Endothelial cell of hepatic sinusoid (primary cell): ENCODE data around the gene CEBPZOS.
"Not testable (repeated sequence)": the region's sequence is repeated elsewhere in the genome, so short reads cannot be mapped to it uniquely, and the experiment has no call there.

Experiments
- in situ Hi-C: cut with HindIII; loops from 2 replicates; pipeline ENCODE4 v1.10.0; 2017; ENCODE audit warnings: low sequenced_read_pairs

CEBPZOS gene

DNA sequence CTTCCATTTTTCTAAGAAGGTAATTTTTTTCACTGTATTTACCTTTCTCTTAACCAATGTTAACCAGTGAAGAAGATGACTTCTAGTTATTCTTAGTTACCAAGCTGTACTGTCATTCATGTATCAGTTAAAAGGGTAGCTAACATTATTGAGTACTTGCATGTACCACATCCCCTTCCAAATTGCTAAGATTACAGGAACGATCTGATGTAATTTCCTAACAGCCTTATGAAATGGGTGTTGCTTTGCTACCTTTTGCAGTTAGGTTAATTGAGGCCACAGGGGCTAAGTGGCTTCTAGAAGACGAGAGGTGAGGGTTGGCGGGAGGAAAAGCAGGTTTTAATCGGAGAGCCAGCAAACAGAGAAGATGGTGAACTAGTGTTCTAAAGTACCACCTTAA, 6.0 kb upstream of the CEBPZOS start:
- in situ Hi-C loops = no loop called here

DNA sequence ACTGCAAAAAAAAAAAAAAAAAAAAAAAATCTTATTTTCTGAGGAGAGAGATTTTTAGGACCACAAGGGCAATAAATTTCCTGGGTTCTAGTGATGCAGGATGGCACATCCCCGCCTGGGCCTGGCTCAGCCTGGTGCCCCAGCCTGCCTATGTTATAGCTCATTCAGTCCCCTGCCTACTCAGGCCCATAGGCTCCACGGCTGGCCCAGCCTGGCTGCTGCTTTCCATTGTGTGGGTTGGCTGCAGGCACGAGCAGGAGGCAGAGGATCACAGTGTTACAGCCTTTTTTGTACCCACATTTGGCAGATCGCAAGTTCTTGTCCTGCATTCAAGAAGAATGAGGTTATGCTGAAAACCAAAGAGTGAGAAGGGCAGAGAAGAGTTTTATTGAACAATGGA, 5.0 kb upstream of the CEBPZOS start:
- in situ Hi-C loops = no loop called here

DNA sequence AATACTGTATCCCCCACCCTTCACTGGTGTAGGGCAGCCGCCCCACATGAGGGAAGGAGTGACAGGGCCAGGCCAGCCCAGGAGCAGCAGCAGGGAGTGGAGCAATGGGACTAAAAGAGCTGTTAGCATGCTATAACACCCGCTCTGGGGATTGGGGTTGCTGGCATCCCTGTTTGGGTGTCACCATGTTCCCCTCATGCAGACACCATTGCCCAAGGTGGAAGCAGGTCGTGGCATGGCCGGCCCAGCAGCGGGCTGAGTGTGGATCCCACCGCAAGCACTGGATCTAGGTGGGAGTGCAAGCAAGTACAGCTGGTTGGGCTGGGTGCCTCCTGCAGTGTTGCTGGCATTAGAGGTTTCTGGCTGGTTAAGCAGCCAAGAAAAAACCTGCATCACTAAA, 4.5 kb upstream of the CEBPZOS start:
- in situ Hi-C loops = no loop called here

DNA sequence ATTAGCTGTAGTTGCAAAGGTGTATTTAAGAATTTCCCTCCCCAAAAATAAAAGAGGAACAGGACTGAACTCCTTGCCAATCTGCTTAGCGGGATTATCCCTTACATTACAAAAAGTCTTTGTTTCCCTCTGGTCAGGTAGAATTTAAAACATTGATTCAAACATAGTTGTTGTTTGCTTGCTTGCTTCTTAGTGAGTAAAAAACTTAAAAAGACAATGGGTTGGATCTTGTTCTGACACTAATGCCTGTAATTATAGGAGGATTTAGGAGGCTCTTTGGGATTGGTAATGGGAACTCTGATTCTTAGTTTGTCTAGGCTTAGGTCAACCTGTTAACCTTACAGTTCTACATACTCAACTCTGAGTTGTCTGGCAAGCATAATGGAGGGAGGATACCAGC, 3.7 kb upstream of the CEBPZOS start:
- in situ Hi-C loops = no loop called here

DNA sequence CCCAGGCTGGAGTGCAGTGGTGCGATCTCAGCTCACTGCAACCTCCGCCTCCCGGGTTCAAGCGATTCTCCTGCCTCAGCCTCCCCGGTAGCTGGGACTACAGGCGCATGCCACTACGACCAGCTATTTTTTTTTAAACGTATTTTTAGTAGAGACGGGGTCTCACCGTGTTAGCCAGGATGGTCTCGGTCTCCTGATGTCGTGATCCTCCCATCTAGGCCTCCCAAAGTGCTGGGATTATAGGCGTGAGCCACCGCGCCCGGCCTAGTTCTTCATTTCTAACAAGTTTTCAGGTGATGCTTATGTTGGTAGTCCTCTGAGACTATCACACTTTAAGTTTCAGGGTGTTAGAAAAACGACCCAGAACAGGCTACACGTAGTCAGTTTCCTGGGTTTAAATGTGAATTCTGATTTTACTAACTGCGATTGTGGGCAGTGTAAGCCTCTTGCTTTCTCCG, 405 bp upstream of the CEBPZOS start:
- in situ Hi-C loops = not testable (repeated sequence)

DNA sequence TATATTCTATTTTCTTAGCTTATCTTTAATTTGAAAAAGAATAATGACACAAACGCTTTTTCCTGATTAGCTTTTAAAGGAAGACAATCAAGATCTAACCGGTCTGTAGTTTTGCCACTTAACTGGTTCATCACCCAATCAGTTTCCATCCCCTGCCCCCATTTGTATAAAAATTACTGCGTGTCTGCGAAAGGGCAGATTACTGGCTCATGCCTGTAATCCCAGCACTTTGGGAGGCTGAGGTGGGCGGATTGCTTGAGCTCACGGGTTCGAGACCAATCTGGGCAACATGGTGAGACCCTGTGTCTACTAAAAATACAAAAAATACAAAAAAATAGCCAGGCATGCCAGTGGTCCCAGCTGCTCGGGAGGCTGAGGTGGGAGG, 2.4 kb downstream of the CEBPZOS start:
- in situ Hi-C loops = no loop called here

DNA sequence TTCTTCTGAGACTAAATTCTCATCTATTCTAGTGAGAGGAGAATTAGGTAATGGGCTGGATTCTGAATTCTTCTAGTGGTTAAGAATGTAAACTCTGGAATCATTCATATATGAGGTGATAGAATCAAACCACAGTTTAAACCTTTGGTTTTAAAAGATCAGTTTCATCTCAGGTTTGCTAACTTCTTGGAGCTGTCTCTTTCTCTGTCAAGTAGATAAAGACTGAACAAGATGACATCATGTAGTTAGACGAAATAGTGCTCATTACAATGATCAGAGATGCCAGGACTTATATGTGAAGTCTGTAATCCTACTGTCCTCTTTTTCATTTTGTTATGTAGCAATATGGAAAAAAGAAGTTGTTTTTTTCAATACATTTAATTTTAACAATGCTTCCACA, 4.9 kb downstream of the CEBPZOS start:
- in situ Hi-C loops = no loop called here

DNA sequence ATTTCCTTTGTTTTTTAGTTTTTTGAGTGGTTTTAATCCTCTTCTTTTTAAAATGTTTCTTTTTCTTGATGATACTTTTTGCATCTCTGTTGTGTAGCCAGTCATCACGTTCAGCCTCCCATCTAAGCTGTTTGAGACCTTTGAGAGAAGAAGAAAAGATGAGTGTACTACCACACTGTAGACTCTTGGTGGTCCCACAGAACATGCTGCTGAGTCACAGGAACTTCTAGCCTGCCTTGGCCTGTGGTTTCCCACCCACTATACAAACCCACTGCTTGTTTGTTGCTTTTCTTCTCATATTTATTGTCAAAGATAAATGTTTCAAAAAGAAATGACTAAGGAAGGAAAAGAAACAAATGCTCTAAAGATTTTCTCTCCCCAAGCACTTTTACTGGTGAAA, 5.5 kb downstream of the CEBPZOS start:
- in situ Hi-C loops = no loop called here

DNA sequence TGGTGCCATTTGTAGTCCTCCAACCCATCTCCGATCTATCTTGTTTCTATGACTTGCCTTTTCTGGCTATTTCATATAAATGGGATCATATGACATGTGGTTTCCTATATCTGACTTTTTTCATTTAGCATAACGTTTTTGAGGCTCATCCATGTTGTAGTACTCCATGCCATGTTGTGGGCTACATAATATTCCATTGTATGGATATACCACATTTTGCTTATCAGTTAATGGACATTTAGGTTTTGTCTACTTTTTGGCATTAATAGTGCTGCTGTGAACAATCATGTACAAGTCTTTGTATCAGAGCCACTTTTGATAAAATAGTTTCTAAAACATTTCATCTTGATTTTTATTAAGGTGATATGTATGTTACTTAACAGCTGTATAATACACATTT, 7.4 kb downstream of the CEBPZOS start:
- in situ Hi-C loops = no loop called here

DNA sequence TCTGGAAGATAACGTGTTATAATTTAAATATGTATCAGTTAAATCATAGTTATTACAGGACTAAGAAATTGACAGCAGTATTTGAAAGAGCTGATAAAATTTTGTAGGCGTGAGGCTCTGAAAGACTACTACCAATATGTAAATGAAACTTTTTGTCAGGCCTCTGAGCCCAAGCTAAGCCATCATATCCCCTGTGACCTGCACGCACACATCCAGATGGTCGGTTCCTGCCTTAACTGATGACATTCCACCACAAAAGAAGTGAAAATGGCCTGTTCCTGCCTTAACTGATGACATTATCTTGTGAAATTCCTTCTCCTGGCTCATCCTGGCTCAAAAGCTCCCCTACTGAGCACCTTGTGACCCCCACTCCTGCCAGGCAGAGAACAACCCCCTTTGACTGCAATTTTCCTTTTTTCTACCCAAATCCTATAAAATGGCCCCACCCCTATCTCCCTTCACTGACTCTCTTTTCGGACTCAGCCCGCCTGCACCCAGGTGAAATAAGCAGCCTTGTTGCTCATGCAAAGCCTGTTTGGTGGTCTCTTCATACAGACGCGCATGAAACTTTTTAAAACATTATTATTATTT, 8.9 kb downstream of the CEBPZOS start:
- in situ Hi-C loops = not testable (repeated sequence)

DNA sequence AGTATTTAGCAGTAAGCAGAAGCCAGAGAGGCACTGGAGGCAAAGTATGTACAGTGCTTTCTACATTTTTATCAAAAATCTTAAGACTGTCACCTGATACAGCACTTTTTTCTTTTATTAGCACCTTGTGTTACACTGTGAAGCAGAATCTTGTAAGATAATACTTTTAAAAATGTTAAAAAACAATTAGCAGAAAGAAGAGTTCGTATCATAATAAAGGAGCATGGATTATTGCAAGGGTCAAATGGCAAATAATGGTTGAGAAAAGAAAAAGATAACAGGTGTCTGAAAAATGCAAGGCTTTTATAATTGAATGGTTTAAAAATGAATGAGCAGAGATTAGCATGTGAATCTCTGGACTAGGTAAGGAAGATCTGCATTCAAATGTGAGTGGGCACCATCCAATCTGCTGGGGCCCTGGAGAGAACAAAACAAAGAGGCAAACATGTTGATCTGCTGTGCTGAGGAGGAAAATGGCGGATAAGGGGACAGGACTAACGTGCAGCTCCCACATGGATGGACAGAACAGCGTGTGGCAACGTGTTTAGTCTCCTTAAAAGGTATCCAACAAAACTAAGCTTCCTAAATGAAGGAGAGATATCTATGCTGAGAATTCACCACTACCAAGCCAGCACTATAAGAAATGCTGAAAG, 9.5 kb downstream of the CEBPZOS start:
- in situ Hi-C loops = no loop called here

DNA sequence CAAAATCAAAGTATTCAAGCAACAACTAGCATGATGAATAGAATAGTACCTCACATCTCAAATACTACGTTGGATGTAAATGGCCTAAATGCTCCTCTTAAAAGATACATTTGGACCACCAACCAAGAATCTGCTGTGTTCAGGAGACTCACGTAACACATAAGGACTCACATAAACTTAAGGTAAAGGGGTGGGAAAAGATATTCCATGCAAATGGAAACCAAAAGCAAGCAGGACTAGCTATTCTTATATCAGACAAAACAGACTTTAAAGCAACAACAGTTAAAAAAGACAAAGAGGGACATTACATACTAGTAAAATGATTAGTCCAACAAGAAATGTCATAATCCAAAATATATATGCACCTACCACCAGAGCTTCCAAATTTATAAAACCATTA, 10.5 kb downstream of the CEBPZOS start:
- in situ Hi-C loops = not testable (repeated sequence)

DNA sequence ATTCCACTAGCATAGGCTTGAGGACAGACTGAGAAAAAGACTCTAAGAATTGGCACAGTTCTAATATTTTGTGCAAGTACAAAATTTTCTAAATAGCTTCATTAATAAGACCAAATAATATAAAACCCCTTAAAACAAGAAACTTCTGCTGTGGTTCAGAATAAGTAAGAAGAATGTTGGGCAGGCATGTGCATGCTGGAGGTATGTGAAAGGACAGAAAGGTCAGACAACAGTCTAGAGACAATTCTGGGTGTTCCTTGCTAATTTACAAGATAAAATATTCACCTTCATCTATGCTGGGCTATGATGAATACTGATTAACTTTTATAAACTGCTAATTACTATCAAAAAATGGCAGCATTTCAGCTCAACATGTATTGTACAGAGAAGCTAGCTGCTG, 14.9 kb downstream of the CEBPZOS start:
- in situ Hi-C loops = no loop called here

DNA sequence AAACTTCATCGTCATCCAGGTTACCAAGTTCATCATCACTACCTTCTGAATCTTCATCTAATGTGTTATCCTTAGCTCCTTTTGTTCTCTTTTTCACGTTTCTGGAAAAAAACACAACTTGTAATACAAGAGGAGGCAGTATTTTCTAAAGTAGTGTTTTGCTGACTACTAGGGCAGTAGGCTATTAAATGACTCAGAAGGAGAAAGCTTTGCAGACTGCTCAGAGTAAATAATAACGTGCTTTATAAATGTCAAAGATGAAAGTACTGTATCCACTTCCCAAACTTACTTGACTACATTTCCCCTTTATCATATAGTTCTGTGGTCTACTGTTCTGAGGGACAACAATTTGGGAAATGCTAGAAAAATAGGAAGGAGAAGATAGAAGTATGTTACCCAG, 15.6 kb downstream of the CEBPZOS start:
- in situ Hi-C loops = no loop called here

DNA sequence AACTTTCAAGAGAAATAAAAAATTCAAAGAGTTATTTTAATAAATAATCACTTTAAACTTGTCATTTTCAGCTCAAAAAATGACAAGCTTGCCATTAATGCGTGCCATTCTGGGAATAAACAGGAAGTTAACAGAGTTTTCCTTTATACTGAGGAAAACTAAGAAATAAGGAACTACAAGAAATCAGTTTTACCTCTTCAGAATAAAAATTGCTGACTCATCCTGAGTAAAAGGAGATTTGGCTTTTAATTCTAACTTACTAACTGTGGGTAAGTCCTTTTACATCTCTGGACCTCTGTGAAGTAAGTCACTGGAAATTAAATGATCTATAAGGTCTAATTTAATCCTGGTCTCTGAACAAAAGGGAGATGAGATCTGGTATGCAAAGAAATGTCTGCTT, 19.0 kb downstream of the CEBPZOS start:
- in situ Hi-C loops = no loop called here

DNA sequence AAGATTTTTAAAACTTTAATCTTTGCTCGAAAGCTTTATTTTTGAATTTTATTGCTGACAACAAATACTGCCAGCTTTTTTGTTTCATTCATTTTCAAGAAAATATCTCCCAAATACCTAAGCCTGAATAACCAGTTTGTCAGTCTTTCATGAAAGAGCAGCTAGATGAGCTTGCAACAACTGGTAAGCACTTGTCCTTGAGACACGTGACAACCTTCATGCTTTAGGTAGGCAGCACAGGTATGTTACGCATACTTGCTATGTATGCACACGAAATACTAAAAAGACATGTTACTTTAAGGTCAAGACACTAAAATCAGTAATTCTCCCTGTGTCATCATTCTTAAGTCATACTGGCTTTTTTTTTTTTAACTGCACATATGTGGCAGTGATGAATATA, 22.8 kb downstream of the CEBPZOS start:
- in situ Hi-C loops = no loop called here

DNA sequence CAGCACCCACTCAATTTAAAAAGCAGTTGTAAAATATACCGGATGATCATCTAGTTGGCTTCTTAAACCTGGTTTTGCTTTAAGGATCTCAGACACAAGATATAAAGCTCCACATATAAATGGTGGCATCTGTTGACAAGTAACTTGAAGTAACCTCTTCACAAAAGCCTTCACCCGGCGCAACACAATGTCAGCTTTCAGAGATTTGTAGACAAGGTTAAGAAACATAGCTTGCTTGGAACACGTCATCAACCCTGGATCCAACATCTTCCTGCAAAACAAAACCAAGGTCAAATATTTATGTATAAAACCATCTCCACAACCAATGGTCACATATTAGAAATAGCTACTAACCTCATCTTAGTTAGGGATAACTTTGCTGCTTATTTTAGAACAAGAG, 26.8 kb downstream of the CEBPZOS start:
- in situ Hi-C loops = no loop called here

DNA sequence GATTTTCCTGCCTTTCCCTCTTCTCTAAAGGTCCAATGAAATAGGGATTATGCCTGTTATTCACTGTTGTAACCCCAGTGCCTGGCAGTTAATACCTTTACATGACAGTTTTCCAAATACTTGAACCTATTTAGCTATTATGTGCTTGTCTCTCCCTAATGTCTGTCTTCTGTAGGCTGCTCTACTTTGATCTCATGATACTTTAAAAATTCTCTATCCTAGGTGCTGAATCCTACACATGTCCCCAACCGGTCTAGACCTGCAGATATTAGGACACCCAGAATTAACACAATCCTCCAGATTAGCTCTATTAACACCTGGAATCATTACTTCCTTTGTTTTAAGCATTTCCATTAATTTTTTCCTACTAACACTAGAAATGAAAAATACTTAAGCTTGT, 27.8 kb downstream of the CEBPZOS start:
- in situ Hi-C loops = no loop called here

DNA sequence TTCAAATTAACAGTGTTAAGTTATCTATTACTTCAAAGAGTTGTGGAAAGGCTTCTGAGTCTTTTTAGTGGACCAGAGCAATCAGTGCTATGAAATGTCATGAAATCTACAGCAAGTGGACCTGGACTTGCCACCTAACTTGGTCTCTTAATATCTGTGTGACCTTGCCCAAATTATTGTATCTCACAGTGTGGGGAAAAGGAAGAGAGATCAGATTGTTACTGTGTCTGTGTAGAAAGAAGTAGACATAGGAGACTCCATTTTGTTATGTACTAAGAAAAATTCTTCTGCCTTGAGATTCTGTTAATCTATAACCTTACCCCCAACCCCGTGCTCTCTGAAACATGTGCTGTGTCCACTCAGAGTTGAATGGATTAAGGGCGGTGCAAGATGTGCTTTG, 28.8 kb downstream of the CEBPZOS start:
- in situ Hi-C loops = not testable (repeated sequence)

DNA sequence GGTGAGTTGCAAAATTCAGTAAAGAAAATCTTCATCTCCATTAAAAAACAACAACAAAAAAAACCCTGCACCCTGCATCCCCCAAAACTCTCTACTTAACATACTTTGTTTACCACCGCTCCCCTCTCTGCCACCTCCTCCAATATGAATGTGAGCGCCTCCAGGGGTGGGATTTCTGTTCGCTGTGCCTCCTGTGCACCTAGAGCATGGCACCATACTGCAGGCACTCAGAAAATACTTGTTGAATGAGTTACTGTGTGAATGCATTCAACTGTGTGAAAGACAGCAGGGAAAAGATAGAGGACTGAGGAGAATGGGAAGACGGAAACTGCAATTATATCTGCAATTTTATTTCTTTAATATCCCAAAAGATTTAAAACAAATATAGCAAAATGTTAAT, 30.6 kb downstream of the CEBPZOS start:
- in situ Hi-C loops = no loop called here

DNA sequence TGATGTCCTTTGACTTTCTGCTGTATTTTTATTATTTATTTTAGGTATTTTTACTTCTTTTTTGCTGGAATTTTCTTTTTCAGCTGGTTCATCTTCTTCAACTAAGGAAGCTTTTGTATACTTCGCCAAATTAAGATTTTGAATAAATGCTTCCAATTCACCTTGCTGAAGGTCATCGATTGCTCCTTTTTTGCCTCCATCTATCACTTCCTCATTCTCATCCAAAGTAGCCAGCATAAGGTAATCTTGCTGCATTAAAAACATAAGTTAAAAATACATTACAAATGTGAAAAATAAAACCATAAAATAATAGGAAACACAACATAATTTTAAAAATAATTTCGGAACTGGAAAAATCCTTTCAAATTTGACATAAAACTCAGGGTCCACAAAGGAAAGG, 32.5 kb downstream of the CEBPZOS start:
- in situ Hi-C loops = no loop called here

DNA sequence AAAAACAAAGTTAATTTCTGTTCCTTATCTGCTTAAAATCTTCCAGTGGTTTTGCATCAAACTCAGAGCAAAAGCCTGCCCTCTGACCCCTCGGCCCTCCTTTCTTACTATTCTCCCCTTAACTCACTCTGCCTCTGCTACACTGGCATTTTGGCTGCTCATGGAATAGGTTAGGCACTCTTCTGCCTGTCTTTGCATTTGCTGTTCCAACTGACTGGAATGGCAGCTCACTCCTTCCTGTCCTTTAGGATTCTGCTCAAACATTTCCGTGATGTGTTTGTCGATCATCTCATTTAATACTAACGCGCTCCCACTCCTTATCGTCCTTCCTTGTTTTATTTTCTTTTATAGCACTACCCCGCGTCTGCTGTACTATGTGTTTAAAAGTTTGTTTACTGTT, 34.3 kb downstream of the CEBPZOS start:
- in situ Hi-C loops = no loop called here
